Measurements from ENCODE around the gene FOLR1. TPM values are rescaled to one million over a fixed set of nuclear protein-coding genes. Genes with fewer than 3 reads are reported as not detected.

The FOLR1 gene
- total and polyA plus RNA-seq, 2 of the 4 experiments (the other 2 are of a cell fraction), result 0.24 TPM; not detected in 1

DNA sequence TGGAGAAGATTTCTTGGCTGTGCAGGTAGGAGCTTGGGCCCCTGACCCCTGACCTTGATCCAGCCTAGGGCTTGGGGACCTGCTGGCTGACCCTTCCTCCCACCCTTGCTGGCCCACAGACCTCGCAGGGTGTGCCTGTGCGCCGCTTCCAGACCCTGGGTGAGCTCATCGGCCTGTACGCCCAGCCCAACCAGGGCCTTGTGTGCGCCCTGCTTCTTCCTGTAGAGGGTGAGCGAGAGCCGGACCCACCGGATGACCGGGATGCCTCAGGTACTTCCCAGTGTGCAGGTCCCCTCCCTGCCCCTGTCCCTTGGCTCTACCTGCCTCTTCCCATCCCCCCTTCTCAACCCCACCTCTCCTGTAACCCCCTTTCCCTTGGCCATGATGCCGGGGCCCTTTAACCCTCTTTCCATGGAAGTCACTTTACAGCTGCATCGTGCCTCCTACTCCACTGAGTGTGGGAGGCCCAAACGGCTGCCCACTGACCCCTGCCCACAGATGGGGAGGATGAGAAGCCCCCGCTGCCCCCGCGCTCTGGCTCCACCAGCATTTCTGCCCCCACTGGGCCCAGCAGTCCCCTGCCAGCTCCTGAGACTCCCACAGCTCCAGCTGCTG lies 36.4 kb downstream of the FOLR1 start:
- Histone ChIP-seq H2BK20ac (ENCODE audit: low read depth, low read length) (no peak overlapping the region), H3K36me3 (ENCODE audit: control insufficient read depth, insufficient read depth, low read length) (peaks cover 65% of the 10 kb centered on the region), H3K9ac (ENCODE audit: low read depth, low read length) (no peak overlapping the region), H4K5ac (ENCODE audit: low read depth, low read length) (no peak overlapping the region), H4K91ac (ENCODE audit: insufficient read depth, low read depth, low read length) (no peak overlapping the region), H2BK5ac (ENCODE audit: low read depth, low read length, poor library complexity, severe bottlenecking) (no peak overlapping the region), H2AK9ac (replicated peaks; ENCODE audit: low read depth, low read length, poor library complexity) (no peak overlapping the region), H4K20me1 (ENCODE audit: insufficient read depth, low read length) (peaks cover 72% of the 10 kb centered on the region), H3K4me3 (ENCODE audit: insufficient read depth, low read depth, low read length) (no peak overlapping the region), H3K18ac (ENCODE audit: low read depth, low read length) (no peak overlapping the region), H2AK5ac (ENCODE audit: low read depth, low read length) (no peak overlapping the region), H3K27me3 (ENCODE audit: control insufficient read depth, insufficient read depth, low read length) (no peaks in the 10 kb centered on the region), H4K8ac (ENCODE audit: low read depth in 2 of 2, low read length in 2 of 2) (no peak overlapping the region), H3K4me1 (ENCODE audit: control insufficient read depth, insufficient read depth, low read length) (peaks cover 4% of the 10 kb centered on the region; the same call in 1 of the 2 replicates), H3K23ac (ENCODE audit: low read depth, low read length) (no peak overlapping the region), H3K9me3 (ENCODE audit: control insufficient read depth, insufficient read depth, low read length) (no peaks in the 10 kb centered on the region), H3K79me1 (ENCODE audit: low read depth in 1 of 2, low read length in 2 of 2) (peaks cover 32 to 88% of the 10 kb centered on the region in 2 experiments), H3K14ac (replicated peaks; ENCODE audit: low read depth, low read length) (no peak overlapping the region), H3K4ac (ENCODE audit: low read depth, low read length) (no peak overlapping the region), H3K27ac (ENCODE audit: insufficient read depth, low read length) (no peak overlapping the region), H3K56ac (ENCODE audit: extremely low read depth, insufficient read depth, low read length) (no peak overlapping the region), H2BK15ac (ENCODE audit: low read depth, low read length) (no peak overlapping the region), H3K4me2 (ENCODE audit: low read depth, low read length) (no peak overlapping the region), H3K9me1 (ENCODE audit: insufficient read depth, low read length) (peaks cover 3% of the 10 kb centered on the region; the same call in 1 of the 2 replicates), H2BK120ac (ENCODE audit: low read depth, low read length) (no peak overlapping the region), H2AFZ (replicated peaks; ENCODE audit: low read length, poor library complexity) (no peak overlapping the region)
- DNase-seq, result no peak
- dilution Hi-C loops (cut with HindIII; ENCODE audit: low sequenced_read_pairs, unreplicated experiment), result no loop called here
- ChIA-PET POLR2A (ENCODE audit: unreplicated experiment) (no interaction called here), CTCF (no interaction called here)
- in situ Hi-C loops (cut with MboI; ENCODE audit: low sequenced_read_pairs), result no loop called here
- no peak for ATAC-seq (ENCODE audit: low read depth)
- no TSS peak for BruUV-seq (replicated peaks)
- intact Hi-C loops (cut with micrococcal nuclease), result no loop called here
- TF ChIP-seq, protein P1, sequence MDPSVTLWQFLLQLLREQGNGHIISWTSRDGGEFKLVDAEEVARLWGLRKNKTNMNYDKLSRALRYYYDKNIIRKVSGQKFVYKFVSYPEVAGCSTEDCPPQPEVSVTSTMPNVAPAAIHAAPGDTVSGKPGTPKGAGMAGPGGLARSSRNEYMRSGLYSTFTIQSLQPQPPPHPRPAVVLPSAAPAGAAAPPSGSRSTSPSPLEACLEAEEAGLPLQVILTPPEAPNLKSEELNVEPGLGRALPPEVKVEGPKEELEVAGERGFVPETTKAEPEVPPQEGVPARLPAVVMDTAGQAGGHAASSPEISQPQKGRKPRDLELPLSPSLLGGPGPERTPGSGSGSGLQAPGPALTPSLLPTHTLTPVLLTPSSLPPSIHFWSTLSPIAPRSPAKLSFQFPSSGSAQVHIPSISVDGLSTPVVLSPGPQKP (IDR thresholded peaks at IDR 0.05; ENCODE audit: borderline replicate concordance, low read depth, low read length), result no peak
- TF ChIP-seq RCOR1 (IDR thresholded peaks at IDR 0.05; ENCODE audit: insufficient replicate concordance, low read length) (no peak), POLR2A (IDR thresholded peaks at IDR 0.05; ENCODE audit: low read depth, low read length) (no peak), BHLHE40 (IDR thresholded peaks at IDR 0.05; ENCODE audit: low read depth, low read length) (no peak), RFX5 (IDR thresholded peaks at IDR 0.05; ENCODE audit: low read depth, low read length) (no peak), MAZ (IDR thresholded peaks at IDR 0.05; ENCODE audit: borderline replicate concordance, low read depth, low read length) (no peak), FOS (IDR thresholded peaks at IDR 0.05; ENCODE audit: low read depth, low read length) (no peak), MAFK (IDR thresholded peaks at IDR 0.05; ENCODE audit: low read depth, low read length) (no peak), CEBPB (IDR thresholded peaks at IDR 0.05; ENCODE audit: low read depth, low read length) (no peak)
- TF ChIP-seq, protein P2, sequence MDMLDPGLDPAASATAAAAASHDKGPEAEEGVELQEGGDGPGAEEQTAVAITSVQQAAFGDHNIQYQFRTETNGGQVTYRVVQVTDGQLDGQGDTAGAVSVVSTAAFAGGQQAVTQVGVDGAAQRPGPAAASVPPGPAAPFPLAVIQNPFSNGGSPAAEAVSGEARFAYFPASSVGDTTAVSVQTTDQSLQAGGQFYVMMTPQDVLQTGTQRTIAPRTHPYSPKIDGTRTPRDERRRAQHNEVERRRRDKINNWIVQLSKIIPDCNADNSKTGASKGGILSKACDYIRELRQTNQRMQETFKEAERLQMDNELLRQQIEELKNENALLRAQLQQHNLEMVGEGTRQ (IDR thresholded peaks at IDR 0.05; ENCODE audit: low read depth, low read length), result no peak
- 92% methylated on average over 9 of the region's 16 CpGs; no CpG with 5 or more reads in 1 of the 2 experiments for WGBS, 2 experiments (ENCODE audit: extremely low coverage in 2 of 2, insufficient read length in 1 of 2)

Data from IMR-90 (cell line).